SHP77 (cell line): ENCODE measurements around the gene KCNMA1.
A peak's percentile ranks its signal among the peaks of the same experiment; 100 is the strongest.
"Not testable (repeated sequence)": the region's sequence is repeated elsewhere in the genome, so short reads cannot be mapped to it uniquely, and the experiment has no call there.

Experiments used
- DNase-seq, 2 experiments: peaks; one replicate each; lab custom pipeline; 2025; lab: John Stamatoyannopoulos, UW

The KCNMA1 gene

GRCh38 chr10:77664008-77664407, 26.4 kb upstream of the KCNMA1 start:
- DNase-seq = no peak

GRCh38 chr10:77661674-77662073, 24.1 kb upstream of the KCNMA1 start:
- DNase-seq = no peak

- no peak for DNase-seq
Observed at GRCh38 chr10:77661100-77661499, 23.5 kb upstream of the KCNMA1 start.

- DNase-seq = not testable (repeated sequence)
Observed at GRCh38 chr10:77659046-77659670, 21.6 kb upstream of the KCNMA1 start.

- no peak for DNase-seq
Observed at GRCh38 chr10:77653210-77653609, 15.6 kb upstream of the KCNMA1 start.

DNA sequence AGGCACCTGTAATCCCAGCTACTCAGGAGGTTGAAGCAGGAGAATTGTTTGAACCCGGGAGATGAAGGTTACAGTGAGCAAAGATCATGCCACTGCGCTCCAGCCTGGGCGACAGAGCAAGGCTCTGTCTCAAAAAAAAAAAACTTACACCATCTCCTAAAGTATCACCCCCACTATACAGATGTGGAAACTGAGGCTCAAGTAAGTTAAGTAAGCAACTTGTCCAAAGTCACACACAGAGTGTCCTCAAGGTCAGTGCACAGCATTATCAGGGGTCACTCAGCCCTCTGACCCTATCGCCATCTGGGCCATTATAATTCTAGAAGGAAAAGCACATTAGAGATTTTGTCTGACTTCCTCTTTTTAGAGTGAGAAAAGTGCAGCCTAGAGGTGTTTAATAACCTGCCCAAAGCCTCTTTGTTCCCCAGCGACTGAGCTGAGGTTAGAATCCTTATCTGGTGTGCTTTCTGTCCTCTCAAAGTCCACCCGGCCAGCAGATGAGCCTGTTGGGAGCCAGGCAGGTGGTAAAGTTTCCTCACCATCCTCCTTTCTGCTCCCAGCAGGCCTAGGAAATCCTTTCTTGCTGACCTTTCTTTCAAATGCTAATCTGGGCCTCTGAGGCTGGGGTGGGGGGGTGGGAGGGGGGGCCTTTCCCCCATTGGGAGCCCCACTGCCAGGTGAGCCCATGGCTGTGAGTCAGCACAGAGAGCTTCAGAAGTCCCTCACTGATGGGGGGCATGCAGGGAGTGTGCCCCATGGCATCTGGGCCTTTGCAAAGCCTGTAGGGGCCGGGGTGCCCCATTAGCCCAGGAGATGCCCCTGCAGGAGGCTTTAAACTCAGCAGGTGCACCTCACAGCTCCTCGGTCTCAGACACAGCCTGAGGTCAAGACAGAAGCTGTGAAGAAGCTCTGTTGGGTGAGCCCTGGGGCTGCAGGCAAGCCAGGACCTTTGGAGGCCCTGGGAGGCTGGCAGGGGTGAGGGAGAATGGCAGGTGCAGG, 12.0 kb upstream of the KCNMA1 start:
- DNase-seq = no peak

GRCh38 chr10:77648472-77648871, 10.9 kb upstream of the KCNMA1 start:
- no peak for DNase-seq

GRCh38 chr10:77647543-77648293, 10.1 kb upstream of the KCNMA1 start:
- no peak for DNase-seq

DNA sequence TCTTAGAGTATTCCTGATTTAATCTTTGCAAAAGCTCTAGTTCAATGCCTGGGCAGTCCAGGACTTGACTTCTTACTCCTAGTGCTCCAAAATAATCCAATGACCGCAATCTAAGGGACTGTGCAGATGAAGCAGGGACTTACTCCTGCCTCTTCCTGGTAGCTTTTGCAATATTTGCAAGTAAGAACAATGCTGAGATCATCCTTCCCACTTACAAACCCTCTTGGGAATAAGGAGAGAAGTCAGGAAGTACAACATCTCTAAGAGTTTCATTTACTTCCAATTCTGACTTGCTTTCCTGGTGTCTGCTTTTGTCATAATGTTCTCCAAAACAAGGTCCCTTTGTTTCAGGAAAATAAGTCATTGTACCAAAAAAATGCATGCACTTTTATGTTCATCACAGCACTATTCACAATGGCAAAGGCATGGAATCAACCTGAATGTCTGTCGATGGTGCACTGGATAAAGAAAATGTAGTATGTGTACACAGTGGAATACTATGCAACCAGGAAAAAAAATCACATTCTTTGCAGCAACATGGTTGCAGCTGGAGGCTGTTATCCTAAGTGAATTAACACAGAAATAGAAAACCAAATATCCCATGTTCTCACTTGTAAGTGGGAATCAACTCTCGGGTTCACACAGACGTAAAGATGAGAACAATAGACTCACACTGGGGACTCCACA, 7.1 kb upstream of the KCNMA1 start:
- DNase-seq = no peak

- DNase-seq = peak in 1 of 2 experiments; percentile 27
Observed at GRCh38 chr10:77643795-77644468, 6.3 kb upstream of the KCNMA1 start.

- DNase-seq = peak in 1 of 2 experiments; percentile 38
Observed at GRCh38 chr10:77641788-77642397, 4.3 kb upstream of the KCNMA1 start.

DNA sequence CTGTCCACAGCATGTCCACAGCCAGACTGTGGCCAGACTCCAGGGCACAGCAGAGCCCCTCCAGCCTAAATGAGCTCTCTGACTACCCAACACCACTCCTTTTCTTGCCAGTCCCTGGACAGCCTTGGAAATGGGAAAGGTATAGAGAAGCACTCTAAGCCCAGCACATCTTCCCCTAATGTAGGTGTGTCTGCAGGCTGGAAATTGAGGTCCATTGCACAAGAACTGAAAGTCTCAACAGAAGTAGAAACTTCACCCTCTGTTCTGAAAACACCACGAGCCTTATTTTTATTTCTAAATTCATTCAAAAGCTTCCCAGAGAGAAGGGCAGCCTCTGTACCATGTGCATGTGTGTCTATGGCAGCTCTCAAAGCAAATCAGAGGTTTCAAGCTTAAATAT, 3.7 kb upstream of the KCNMA1 start:
- no peak for DNase-seq

DNA sequence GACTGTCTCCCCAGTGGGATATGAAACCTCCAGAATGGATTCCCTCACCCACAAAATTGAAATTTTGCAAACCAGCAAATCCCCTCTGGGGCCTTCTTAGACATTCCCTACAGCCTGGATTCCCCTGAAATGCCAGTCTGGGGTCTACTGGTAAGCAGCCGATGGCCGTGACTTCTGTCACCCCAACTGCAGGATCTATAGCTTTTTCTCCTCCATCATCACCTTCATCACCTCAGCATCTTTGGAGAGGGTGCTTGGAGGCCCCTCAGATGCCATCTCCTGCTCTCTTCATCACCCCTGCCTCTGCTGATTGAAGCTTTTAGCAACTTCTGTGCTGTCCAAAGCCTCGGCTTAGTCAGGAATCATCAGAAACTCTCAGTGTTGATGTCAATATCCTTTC, 2.6 kb upstream of the KCNMA1 start:
- DNase-seq = no peak

GRCh38 chr10:77639756-77640155, 2.1 kb upstream of the KCNMA1 start:
- DNase-seq = no peak

- no peak for DNase-seq
Observed at GRCh38 chr10:77638321-77639101, 903 bp upstream of the KCNMA1 start.

DNA sequence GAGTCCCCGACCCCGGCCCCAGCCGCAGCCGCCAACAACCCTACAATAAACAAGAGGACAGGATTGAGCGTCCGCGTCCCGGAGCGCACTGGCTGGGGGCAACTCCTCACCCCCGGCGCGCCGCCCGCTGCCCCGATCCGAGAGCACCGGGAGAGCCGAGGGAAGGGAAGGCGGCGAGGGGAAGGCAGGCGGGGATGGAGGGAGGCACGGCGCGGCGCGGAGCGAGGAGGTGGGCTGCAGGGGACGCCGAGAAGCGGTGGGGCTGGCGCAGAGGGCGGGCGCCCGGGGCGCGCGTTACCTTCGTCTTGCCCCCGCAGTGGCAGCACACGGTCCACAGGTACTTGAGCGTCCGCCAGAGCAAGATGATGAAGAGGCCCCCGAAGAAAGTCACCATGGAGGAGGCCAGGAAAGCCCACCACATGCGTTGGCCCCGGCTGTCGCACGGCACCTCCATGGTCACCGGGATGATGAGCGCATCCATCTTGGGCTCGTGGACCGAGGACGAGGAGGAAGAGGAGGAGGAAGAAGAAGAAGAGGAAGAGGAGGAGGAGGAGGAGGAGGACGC, 559 bp downstream of the KCNMA1 start:
- no peak for DNase-seq

GRCh38 chr10:77636282-77636966, 1.2 kb downstream of the KCNMA1 start:
- no peak for DNase-seq

GRCh38 chr10:77635402-77636227, 2.0 kb downstream of the KCNMA1 start:
- no peak for DNase-seq
